Cortex of kidney (tissue), 1 donor: ENCODE measurements around the gene ACTN4.
"Not testable (repeated sequence)": the region's sequence is repeated elsewhere in the genome, so short reads cannot be mapped to it uniquely, and the experiment has no call there.

ENCODE experiments used
- DNase-seq: peaks from one replicate; lab custom pipeline; 2025; lab: John Stamatoyannopoulos, UW

The ACTN4 gene

DNA sequence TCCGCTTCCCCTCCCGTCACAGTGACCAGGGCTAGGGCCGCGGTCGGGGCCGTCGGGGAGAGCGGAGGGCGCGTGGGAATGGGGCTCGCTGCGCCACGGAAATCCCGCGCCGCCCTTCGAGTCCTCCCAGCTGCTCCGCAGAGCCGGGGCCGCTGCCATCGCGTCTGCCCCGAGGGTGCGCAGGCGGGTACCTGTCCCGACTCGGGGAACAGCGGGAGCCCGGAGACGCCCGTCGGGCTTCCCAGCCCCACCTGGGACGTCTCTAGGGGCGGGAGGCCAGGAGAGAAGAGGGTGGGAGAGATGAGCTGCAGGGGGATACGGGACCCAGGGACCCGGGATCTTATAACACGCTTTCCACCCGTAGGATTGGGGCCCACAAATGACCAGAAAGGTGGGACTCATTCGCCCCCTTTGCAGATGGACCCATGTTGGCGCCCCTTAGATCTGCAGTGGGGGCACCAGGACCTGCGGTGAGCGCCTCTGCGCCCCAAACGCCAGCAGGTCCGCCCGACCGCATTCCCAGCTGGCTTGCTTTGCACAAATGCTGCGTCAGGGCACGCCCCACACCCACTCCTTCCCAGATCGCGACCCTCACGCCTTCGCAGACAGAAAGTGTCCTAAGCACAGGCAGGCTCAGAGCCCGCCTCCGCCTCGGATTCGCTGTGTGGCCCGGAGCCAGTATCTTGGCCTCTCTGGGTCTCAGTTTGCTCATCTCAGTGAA, 122.9 kb downstream of the ACTN4 start:
- not testable (repeated sequence) for DNase-seq

DNA sequence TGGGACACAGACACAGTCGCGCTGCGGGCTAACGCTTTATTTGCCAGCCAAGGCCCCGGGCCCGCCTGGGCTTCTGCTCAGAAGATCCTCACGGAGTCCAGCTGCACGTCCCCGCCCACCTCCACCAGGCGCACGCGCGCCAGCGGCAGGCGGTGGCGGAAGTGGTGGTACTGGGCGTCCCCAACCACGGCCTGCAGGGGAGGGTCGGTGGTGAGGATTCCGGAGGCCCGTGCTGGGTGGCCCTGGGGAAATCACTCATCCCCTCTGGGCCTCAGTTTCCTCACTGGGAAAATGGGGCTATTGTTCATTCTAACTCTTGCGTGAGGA, 123.5 kb downstream of the ACTN4 start:
- DNase-seq = not testable (repeated sequence)

DNA sequence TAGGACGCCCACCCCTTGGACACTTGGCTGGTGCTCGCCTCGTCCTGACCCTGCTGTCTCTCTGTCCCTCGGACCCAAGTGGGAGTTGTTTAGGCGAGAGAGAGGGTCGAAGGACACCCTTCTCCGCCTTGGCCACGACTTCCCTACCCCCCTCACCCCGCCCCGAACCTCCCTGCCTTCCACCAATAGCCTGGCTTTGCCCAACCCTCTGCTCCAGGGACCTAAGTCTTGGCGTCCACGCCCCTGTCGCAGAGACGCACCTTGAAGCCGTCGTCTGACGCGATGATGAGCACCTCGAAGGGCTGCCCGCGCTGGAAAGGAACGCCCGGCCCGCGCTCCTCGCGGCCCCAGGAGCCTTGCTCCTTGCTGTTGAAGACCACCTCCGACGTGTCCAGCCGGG, 124.1 kb downstream of the ACTN4 start:
- not testable (repeated sequence) for DNase-seq

DNA sequence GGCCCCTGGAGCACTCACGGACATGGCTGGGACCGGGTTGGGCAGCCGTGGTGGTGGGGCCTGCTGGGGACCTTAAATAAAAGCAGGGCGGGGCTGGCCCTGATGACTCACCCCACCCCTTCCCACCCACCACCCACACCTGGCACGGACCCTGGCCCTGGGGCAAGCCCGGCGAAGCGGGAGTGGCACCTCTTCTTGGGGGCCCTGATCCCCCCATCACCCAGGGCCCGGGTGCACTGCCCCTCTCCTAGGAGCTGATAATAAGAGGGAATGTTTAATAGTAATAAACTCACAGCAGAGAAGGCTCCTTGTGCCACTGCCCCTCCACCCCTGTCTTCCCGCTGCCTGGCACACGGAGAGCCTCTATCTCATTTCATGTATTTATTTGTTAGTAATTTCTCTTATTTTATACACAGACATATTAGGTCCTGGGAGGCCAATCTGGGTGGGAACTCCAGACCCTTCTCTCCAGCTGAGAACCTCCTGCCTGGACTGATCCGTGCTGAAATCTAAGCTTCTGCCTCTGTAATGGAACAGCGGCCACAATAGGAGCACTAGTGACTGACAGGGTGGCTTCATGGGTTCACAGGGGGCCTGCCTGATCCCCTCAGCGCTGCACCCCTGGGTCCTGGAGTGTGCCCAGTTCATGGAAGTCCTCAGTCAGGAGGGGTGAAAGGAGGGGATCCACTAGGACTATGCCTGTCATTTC, 126.2 kb downstream of the ACTN4 start, which contains the start of gene LGALS7:
Gene LGALS7, minus strand, starts transcription at position 49 of the 709 bp plus-strand sequence. Its CDS starts 25 bp downstream, at position 24.
- DNase-seq = no peak

DNA sequence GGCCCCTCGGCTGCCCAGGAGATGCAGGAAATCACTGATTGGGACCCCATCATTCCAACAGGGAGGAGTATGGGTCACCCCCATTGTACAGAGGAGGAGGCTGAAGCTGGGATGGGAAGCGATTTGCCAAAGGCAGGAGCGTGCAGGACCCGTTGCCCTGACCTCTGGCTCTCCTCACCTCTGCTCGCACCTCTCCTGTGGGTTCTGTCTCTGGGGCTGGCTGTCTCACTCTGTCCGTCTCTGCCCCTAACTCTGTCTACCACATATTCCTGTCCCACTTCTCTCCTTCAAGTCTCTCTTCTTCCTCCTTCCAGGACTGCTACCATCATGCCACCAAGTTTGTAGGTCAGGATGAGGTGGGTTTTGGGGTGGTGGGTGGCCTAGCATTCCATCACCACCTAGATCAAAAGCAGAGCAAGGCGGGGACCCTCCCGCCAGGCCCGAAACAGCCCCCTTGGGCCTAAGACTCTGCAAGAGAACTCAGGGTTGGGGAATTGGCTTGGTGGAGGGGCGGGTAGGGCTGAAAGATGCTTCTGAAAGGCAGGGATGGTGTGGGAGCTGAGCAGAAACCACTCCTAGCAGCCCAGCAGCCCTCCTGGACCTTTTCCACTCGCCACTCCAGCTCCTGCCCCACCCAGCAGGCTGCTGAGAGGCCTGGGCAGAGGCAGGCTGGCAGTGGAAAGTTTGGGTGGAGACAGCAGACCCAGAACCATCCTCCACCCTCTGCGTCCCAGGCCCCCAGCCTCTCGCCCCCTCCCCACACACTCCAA, 126.9 kb downstream of the ACTN4 start:
- DNase-seq = no peak

DNA sequence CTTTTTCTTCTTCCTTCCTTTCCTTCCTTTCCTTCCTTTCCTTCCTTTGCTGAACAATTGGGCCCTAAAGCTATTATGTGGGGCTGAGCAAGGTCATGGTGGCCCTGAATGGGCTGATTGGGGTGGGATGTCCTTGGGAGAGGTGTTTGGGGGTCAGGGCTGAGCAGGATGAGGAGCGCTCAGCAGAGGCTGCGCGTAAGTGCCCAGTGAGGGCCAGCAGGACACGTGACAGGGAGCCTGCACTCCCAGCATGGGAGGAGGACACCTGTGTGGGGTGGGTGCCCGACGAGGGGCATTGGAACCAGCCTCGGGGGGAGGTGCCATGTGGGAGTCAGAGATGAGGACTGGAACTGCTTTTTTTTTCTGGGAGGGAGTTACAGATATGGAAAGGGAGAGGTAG, 131.3 kb downstream of the ACTN4 start:
- no peak for DNase-seq

DNA sequence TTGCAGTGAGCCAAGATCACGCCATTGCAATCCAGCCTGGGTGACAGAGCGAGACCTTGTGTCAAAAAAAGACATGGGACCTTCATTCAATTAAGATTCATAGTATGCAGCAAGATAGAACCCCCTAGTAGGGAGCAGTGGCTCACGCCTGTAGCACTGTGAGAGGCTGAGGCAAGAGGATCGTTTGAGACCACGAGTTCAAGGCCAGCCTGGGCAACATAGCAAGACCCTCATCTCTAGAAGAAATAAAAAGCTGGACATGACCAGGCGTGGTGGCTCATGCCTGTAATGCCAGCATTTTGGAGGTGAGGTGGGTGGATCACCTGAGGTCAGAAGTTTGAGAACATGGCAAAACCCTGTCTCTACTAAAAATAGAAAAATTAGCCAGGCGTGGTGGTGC, 133.0 kb downstream of the ACTN4 start:
- DNase-seq = no peak

DNA sequence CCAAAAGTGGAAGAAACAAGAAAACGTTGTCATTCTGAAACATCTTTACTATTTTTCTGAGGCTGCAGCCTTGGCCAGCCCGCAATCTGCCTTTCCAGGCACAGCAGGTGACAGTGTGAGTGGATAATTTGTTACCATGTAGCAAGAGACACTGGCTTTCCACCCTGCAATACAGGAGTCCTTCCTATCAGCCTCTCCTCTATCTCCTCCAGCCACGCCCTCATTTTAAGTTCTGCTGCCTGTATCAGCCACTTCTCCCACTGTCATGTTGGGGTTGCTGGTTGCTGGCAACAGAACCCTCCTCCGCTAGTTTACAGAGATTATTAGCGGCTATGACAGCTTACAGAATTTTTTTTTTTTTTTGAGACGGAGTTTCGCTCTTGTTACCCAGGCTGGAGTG, 133.6 kb downstream of the ACTN4 start:
- no peak for DNase-seq
